Glutamatergic neuron (in vitro differentiated cells): ENCODE data around the gene COX11. TPM values are rescaled to one million over a fixed set of nuclear protein-coding genes. Genes with fewer than 3 reads are reported as not detected.

Experiments used
- DNase-seq: peaks from one replicate; pipeline ENCODE4 v3.0.0; 2022
- H3K27ac Mint-ChIP-seq: one replicate; pipeline ENCODE4 v1.8.0; 2020; ENCODE audit warnings: mild to moderate bottlenecking, mixed read lengths, inconsistent platforms; ENCODE audit not compliant: unreplicated experiment
- H3K27me3 Mint-ChIP-seq: one replicate; pipeline ENCODE4 v1.8.0; 2020; ENCODE audit warnings: mild to moderate bottlenecking, moderate library complexity, mixed read lengths, inconsistent platforms; ENCODE audit not compliant: unreplicated experiment
- H3K36me3 Mint-ChIP-seq: one replicate; pipeline ENCODE4 v1.8.0; 2020; ENCODE audit warnings: mild to moderate bottlenecking, mixed read lengths, inconsistent platforms; ENCODE audit not compliant: unreplicated experiment
- H3K4me1 Mint-ChIP-seq: one replicate; pipeline ENCODE4 v1.8.0; 2020; ENCODE audit warnings: mild to moderate bottlenecking, low read depth, mixed read lengths, inconsistent platforms; ENCODE audit not compliant: unreplicated experiment
- H3K4me3 Mint-ChIP-seq: one replicate; pipeline ENCODE4 v1.8.0; 2020; ENCODE audit warnings: mild to moderate bottlenecking, mixed read lengths, inconsistent platforms; ENCODE audit not compliant: unreplicated experiment
- H3K9me3 Mint-ChIP-seq: one replicate; pipeline ENCODE4 v1.8.0; 2020; ENCODE audit warnings: mild to moderate bottlenecking, moderate library complexity, mixed read lengths, inconsistent platforms; ENCODE audit not compliant: unreplicated experiment
- CTCF ChIP-seq: fragments of 200-600 bp; sonication (generic); IDR thresholded peaks from one replicate; pipeline ENCODE4 v1.5.0; 2021; ENCODE audit not compliant: partially characterized antibody, unreplicated experiment
- total RNA-seq: library from RNA; stranded (reverse); fragmentation: NEBNext Ultra II Directional; extraction: Animal tissue kit (Norgen Biotek cat#: 25700); gene quantifications from one replicate; pipeline ENCODE4 v1.2.1, GENCODE V29; 2021; ENCODE audit not compliant: unreplicated experiment

Gene COX11
- total RNA-seq, 1 donor from 2014 or later = 64.4 TPM

- no peak for TF ChIP-seq CTCF
- Mint-ChIP-seq H3K4me3 (no peak overlapping the region), H3K36me3 (no peaks in the 10 kb centered on the region), H3K4me1 (no peaks in the 10 kb centered on the region), H3K9me3 (no peaks in the 10 kb centered on the region), H3K27ac (no peak overlapping the region), H3K27me3 (no peaks in the 10 kb centered on the region)
- no peak for DNase-seq
These were observed 18.3 kb downstream of the COX11 start for GRCh38 chr17:54950116-54950515.

- H3K36me3 Mint-ChIP-seq = no peaks in the 10 kb centered on the region
- H3K4me1 Mint-ChIP-seq = no peaks in the 10 kb centered on the region
- H3K9me3 Mint-ChIP-seq = no peaks in the 10 kb centered on the region
- TF ChIP-seq CTCF = no peak
- no peak overlapping the region for H3K27ac Mint-ChIP-seq
- DNase-seq = no peak
- H3K27me3 Mint-ChIP-seq = no peaks in the 10 kb centered on the region
- no peak overlapping the region for H3K4me3 Mint-ChIP-seq
These were observed 20.1 kb downstream of the COX11 start for GRCh38 chr17:54948380-54948779.

GRCh38 chr17:54947396-54947795, 21.1 kb downstream of the COX11 start:
- no peak for DNase-seq
- Mint-ChIP-seq H3K4me3 (no peak overlapping the region), H3K27me3 (no peaks in the 10 kb centered on the region), H3K9me3 (no peaks in the 10 kb centered on the region), H3K4me1 (no peaks in the 10 kb centered on the region), H3K36me3 (no peaks in the 10 kb centered on the region), H3K27ac (no peak overlapping the region)
- no peak for TF ChIP-seq CTCF

GRCh38 chr17:54945671-54946070, 22.8 kb downstream of the COX11 start:
- no peak for DNase-seq
- H3K27me3 Mint-ChIP-seq = no peaks in the 10 kb centered on the region
- no peak for TF ChIP-seq CTCF
- no peak overlapping the region for H3K4me3 Mint-ChIP-seq
- H3K4me1 Mint-ChIP-seq = no peaks in the 10 kb centered on the region
- H3K9me3 Mint-ChIP-seq = no peaks in the 10 kb centered on the region
- no peaks in the 10 kb centered on the region for H3K36me3 Mint-ChIP-seq
- H3K27ac Mint-ChIP-seq = no peak overlapping the region

GRCh38 chr17:54945231-54945630, 23.2 kb downstream of the COX11 start:
- Mint-ChIP-seq H3K36me3 (no peaks in the 10 kb centered on the region), H3K4me3 (no peak overlapping the region), H3K9me3 (no peaks in the 10 kb centered on the region), H3K4me1 (no peaks in the 10 kb centered on the region), H3K27me3 (no peaks in the 10 kb centered on the region), H3K27ac (no peak overlapping the region)
- no peak for DNase-seq
- TF ChIP-seq CTCF = no peak
